DMS 273 (cell line): Measurements from ENCODE around the gene NUFIP1.
"Not testable (repeated sequence)": the region's sequence is repeated elsewhere in the genome, so short reads cannot be mapped to it uniquely, and the experiment has no call there.

Experiments used
- DNase-seq: peaks from one replicate; lab custom pipeline; 2025; ENCODE audit not compliant: unreplicated experiment; lab: John Stamatoyannopoulos, UW

Gene NUFIP1

GRCh38 chr13:44920013-44920412 is 69.3 kb downstream of the NUFIP1 start:
- peak; percentile 8 for DNase-seq

GRCh38 chr13:44919104-44919804 is 70.0 kb downstream of the NUFIP1 start:
- no peak for DNase-seq

GRCh38 chr13:44918326-44919103 is 70.8 kb downstream of the NUFIP1 start:
- peak; percentile 90 for DNase-seq

GRCh38 chr13:44917589-44918325 is 71.5 kb downstream of the NUFIP1 start:
- DNase-seq = peak; percentile 97

- no peak for DNase-seq
Measured at GRCh38 chr13:44912278-44913016, 76.8 kb downstream of the NUFIP1 start.

- DNase-seq = no peak
Measured at GRCh38 chr13:44908712-44909111, 80.6 kb downstream of the NUFIP1 start.

GRCh38 chr13:44908266-44908665 is 81.0 kb downstream of the NUFIP1 start:
- DNase-seq = no peak

GRCh38 chr13:44906713-44907112 is 82.6 kb downstream of the NUFIP1 start:
- DNase-seq = peak; percentile 26

GRCh38 chr13:44906230-44906629 is 83.0 kb downstream of the NUFIP1 start:
- no peak for DNase-seq

- no peak for DNase-seq
Measured at GRCh38 chr13:44905556-44905955, 83.7 kb downstream of the NUFIP1 start.

GRCh38 chr13:44904967-44905366 is 84.3 kb downstream of the NUFIP1 start:
- no peak for DNase-seq

- DNase-seq = no peak
Measured at GRCh38 chr13:44903574-44903985, 85.7 kb downstream of the NUFIP1 start.

GRCh38 chr13:44902738-44903137 is 86.5 kb downstream of the NUFIP1 start:
- DNase-seq = no peak

- DNase-seq = peak; percentile 37
Measured at GRCh38 chr13:44899967-44900366, 89.3 kb downstream of the NUFIP1 start.

GRCh38 chr13:44898308-44898707 is 91.0 kb downstream of the NUFIP1 start:
- DNase-seq = not testable (repeated sequence)

GRCh38 chr13:44895953-44896335 is 93.3 kb downstream of the NUFIP1 start:
- DNase-seq = no peak

GRCh38 chr13:44895264-44895952 is 93.9 kb downstream of the NUFIP1 start:
- DNase-seq = no peak

- no peak for DNase-seq
Measured at GRCh38 chr13:44894001-44894770, 95.1 kb downstream of the NUFIP1 start.
